HepG2 (cell line): ENCODE data around the gene KCNAB1. TPM values are rescaled to one million over a fixed set of nuclear protein-coding genes. Genes with fewer than 3 reads are reported as not detected.

ENCODE experiments used
- ATAC-seq: fragments of 200-7000 bp; cut with Tn5 transposase; 3 replicates; pipeline ENCODE4 v1.9.1; 2020; ENCODE audit warnings: mild to moderate bottlenecking, moderate library complexity
- BruUV-seq: library from RNA; stranded (reverse); fragments of 400-500 nt; replicated peaks from 2 replicates; lab custom pipeline; 2021; lab: Mats Ljungman, UMichigan
- CTCF ChIA-PET: fragments of 300-600 bp; formaldehyde crosslinking; extraction: SDS; loops from one replicate; lab custom pipeline; 2021; ENCODE audit warnings: low total read pairs, inconsistent platforms, low intra/inter-chr PET ratio; lab: Yijun Ruan, JAX
- POLR2A ChIA-PET: fragments of 350-600 bp; sonication (Branson Sonifier 250); formaldehyde crosslinking; loops from one replicate; lab custom pipeline; 2020; ENCODE audit warnings: antibody characterized with exemption, inconsistent platforms; lab: Yijun Ruan, JAX
- DNase-seq: peaks from one replicate; pipeline ENCODE4 v3.0.0-alpha.2; 2015; ENCODE audit warnings: low spot score
- FAIRE-seq: peaks from 3 replicates; lab custom pipeline; 2011; peaks lifted over from hg19 to GRCh38; lab: Jason Lieb, UNC
- H2AFZ ChIP-seq: one replicate; pipeline ENCODE4 v1.6.1; 2011; ENCODE audit warnings: low read length, inconsistent platforms
- H3K27ac ChIP-seq: fragments of 300-600 bp; 3 replicates; pipeline ENCODE4 v1.8.0; 2011; ENCODE audit warnings: mixed run types, mild to moderate bottlenecking, mixed read lengths, low read length, inconsistent platforms; ENCODE audit not compliant: insufficient read depth; ENCODE audit errors: extremely low read length
- H3K27me3 ChIP-seq, 2 experiments: fragments of 200-600 bp in 1 of 2; 2 replicates in 1 of 2; 3 replicates in 1 of 2; pipeline versions ENCODE4 v1.6.0 to v1.8.0; 2011; ENCODE audit warnings: low read length in 2 of 2, mild to moderate bottlenecking in 2 of 2, moderate library complexity in 2 of 2, inconsistent platforms in 1 of 2; ENCODE audit not compliant: insufficient read depth in 2 of 2, control insufficient read depth in 1 of 2
- H3K36me3 ChIP-seq, 2 experiments: fragments of 200-600 bp in 1 of 2; replicated peaks in 1 of 2; 2 replicates in 1 of 2; 3 replicates in 1 of 2; pipeline versions ENCODE4 v1.5.1 to v1.8.0; 2011; ENCODE audit warnings: low read length in 2 of 2, inconsistent platforms in 1 of 2; ENCODE audit not compliant: insufficient read depth in 2 of 2, control insufficient read depth in 1 of 2
- H3K4me1 ChIP-seq: 2 replicates; pipeline ENCODE4 v1.5.1; 2012; ENCODE audit warnings: low read length, inconsistent platforms; ENCODE audit not compliant: insufficient read depth
- H3K4me2 ChIP-seq: 2 replicates; pipeline ENCODE4 v1.6.0; 2011; ENCODE audit warnings: low read depth, low read length, inconsistent platforms
- H3K4me3 ChIP-seq, 3 experiments: fragments of 200-600 bp in 1 of 3; sonication (generic), shearing (Covaris generic) in 1 of 3; replicated peaks in 1 of 3; 2 replicates each; pipeline ENCODE4 v1.5.1; 2011 to 2016; ENCODE audit warnings: low read length in 3 of 3, inconsistent platforms in 2 of 3, low read depth in 2 of 3, mild to moderate bottlenecking in 2 of 3, control low read depth in 1 of 3, mixed read lengths in 1 of 3; ENCODE audit not compliant: insufficient read depth in 1 of 3
- H3K79me2 ChIP-seq: one replicate; pipeline ENCODE4 v1.6.1; 2011; ENCODE audit warnings: low read length, inconsistent platforms; ENCODE audit not compliant: insufficient read depth
- H3K9ac ChIP-seq: 2 replicates; pipeline ENCODE4 v1.6.0; 2011; ENCODE audit warnings: mild to moderate bottlenecking, low read depth, low read length, inconsistent platforms; ENCODE audit not compliant: insufficient read depth
- H3K9me3 ChIP-seq: 2 replicates; pipeline ENCODE4 v1.5.1; 2012; ENCODE audit warnings: mild to moderate bottlenecking, low read length
- H4K20me1 ChIP-seq: 2 replicates; pipeline ENCODE4 v1.6.0; 2011; ENCODE audit warnings: inconsistent platforms, mild to moderate bottlenecking, low read length, moderate library complexity; ENCODE audit not compliant: insufficient read depth
- AHR ChIP-seq: IDR thresholded peaks from 2 replicates; pipeline ENCODE4 v1.6.1; 2018; ENCODE audit warnings: missing genetic modification reagents, missing compliant biosample characterization
- E2F1 ChIP-seq: sonication (generic); formaldehyde crosslinking; IDR thresholded peaks from 2 replicates; pipeline ENCODE4 v1.5.0; 2020; ENCODE audit warnings: missing genetic modification reagents
- FOXC1 ChIP-seq: sonication (generic); formaldehyde crosslinking; IDR thresholded peaks from 2 replicates; pipeline ENCODE4 v1.8.0; 2022; ENCODE audit warnings: mild to moderate bottlenecking, missing genetic modification reagents, borderline replicate concordance
- GABPA ChIP-seq, 2 experiments: IDR thresholded peaks; 2 replicates each; pipeline ENCODE4 v1.6.1; 2011 to 2016; ENCODE audit warnings: low read depth in 2 of 2, low read length in 1 of 2, missing biosample characterization in 1 of 2, missing genetic modification characterization in 1 of 2
- NFKBIZ ChIP-seq: IDR thresholded peaks from 2 replicates; pipeline ENCODE4 v1.6.1; 2018; ENCODE audit warnings: missing genetic modification reagents, missing compliant biosample characterization
- ZMAT3 ChIP-seq: sonication (generic); formaldehyde crosslinking; conservative IDR thresholded peaks from 2 replicates; pipeline ENCODE4 v1.7.0; 2021; ENCODE audit warnings: missing genetic modification reagents
- ZNF296 ChIP-seq: sonication (generic); formaldehyde crosslinking; conservative IDR thresholded peaks from 2 replicates; pipeline ENCODE4 v1.5.0; 2020; ENCODE audit warnings: mild to moderate bottlenecking, missing genetic modification reagents
- ZNF788 ChIP-seq: sonication (generic); formaldehyde crosslinking; IDR thresholded peaks from 2 replicates; pipeline ENCODE4 v1.5.0; 2020; ENCODE audit warnings: mild to moderate bottlenecking, missing genetic modification reagents, borderline replicate concordance
- WGBS: methylation state at CpG from one replicate; pipeline ENCODE4 v1.1.6; 2017; ENCODE audit warnings: low lambda C conversion rate; 5-methylcytosine and 5-hydroxymethylcytosine counted together
- in situ Hi-C: cut with HindIII; loops from 2 replicates; pipeline ENCODE4 v1.10.0; 2017; ENCODE audit warnings: low pct_unique_long_range_greater_than_20kb; ENCODE audit not compliant: extremely low pct_ligation_motif_present
- intact Hi-C: fragments of 100-400 bp; cut with micrococcal nuclease; formaldehyde crosslinking; loops from one replicate; pipeline ENCODE4 v1.10.0; 2022; ENCODE audit not compliant: unreplicated experiment
- polyA plus RNA-seq, 8 experiments: library from polyadenylated mRNA; depleted of rRNA in 3 of 8; stranded (reverse) in 7 of 8; unstranded in 1 of 8; fragments of >200 nt; fragmentation: Illumina TruSeq in 4 of 8; extraction: Trizol in 4 of 8; gene quantifications; 2 replicates each; pipeline versions ENCODE4 v1.2.1 to v1.2.3, GENCODE V29; 2011 to 2016; ENCODE audit warnings: low read depth in 4 of 8, missing spikeins in 1 of 8, mixed read lengths in 1 of 8; ENCODE audit not compliant: insufficient read depth in 1 of 8
- total RNA-seq, 5 experiments: library from RNA; depleted of rRNA; stranded (reverse); fragments of >200 nt; fragmentation: Illumina TruSeq; extraction: Trizol; gene quantifications; 2 replicates each; pipeline ENCODE4 v1.2.3, GENCODE V29; 2016; ENCODE audit warnings: low read depth in 1 of 5
- TF ChIP-seq, protein P1 (sequence below): sonication (generic); formaldehyde crosslinking; IDR thresholded peaks from 2 replicates; pipeline ENCODE4 v1.8.0; 2022; ENCODE audit warnings: missing genetic modification reagents, mild to moderate bottlenecking, inconsistent platforms, borderline replicate concordance

The KCNAB1 gene
- total and polyA plus RNA-seq, 2 of the 13 experiments (the other 11 are each of a cell fraction or from before 2014, with no cell fraction given): not detected

- BruUV-seq: no TSS peak
- FAIRE-seq: no peak
- CTCF ChIA-PET: no interaction called here
- intact Hi-C loops: no loop called here
- H3K79me2 ChIP-seq: no peaks in the 10 kb centered on the region
- no peak for TF ChIP-seq ZNF296 (CRISPR knock-in tag)
- no peak for TF ChIP-seq FOXC1 (CRISPR knock-in tag)
- no peak for TF ChIP-seq ZNF788 (CRISPR knock-in tag)
- TF ChIP-seq ZMAT3: no peak
- TF ChIP-seq E2F1 (CRISPR knock-in tag): no peak
- TF ChIP-seq, protein P1, sequence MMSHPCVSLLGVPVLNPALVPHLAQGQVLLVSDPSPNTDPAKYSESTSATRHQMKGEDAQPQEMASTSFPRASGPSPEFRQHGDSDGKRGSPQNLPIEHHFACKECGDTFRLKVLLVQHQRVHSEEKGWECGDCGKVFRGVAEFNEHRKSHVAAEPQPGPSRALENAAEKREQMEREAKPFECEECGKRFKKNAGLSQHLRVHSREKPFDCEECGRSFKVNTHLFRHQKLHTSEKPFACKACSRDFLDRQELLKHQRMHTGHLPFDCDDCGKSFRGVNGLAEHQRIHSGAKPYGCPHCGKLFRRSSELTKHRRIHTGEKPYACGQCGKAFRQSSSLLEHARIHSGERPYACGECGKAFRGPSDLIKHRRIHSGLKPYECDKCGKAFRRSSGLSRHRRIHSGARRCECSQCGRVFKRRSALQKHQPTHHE: no peak
- TF ChIP-seq GABPA (IDR thresholded peaks at IDR 0.05; ENCODE audit: low read depth, low read length): no peak
- no peak for TF ChIP-seq GABPA (CRISPR knock-in tag; IDR thresholded peaks at IDR 0.05; ENCODE audit: low read depth)
- no peak for TF ChIP-seq NFKBIZ (CRISPR knock-in tag)
- no peak for TF ChIP-seq AHR
- TF ChIP-seq, all 625 proteins: peak for 0
- DNase-seq: no peak
- Histone ChIP-seq H2AFZ (no peak overlapping the region), H3K9me3 (no peaks in the 10 kb centered on the region), H3K9ac (no peak overlapping the region), H3K27me3 (no peaks in the 10 kb centered on the region), H3K4me2 (no peak overlapping the region), H4K20me1 (no peaks in the 10 kb centered on the region), H3K4me1 (no peaks in the 10 kb centered on the region), H3K27ac (no peak overlapping the region), H3K36me3 (no peaks in the 10 kb centered on the region), H3K4me3 (no peak overlapping the region)
- no peak for ATAC-seq
- POLR2A ChIA-PET: no interaction called here
- WGBS: 11% methylated on average over 3 of the region's 3 CpGs
- in situ Hi-C loops: no loop called here
Observed at GRCh38 chr3:156366559-156366958, 246.2 kb downstream of the KCNAB1 start.
